ENCODE measurements around the gene KIAA1328.
"Not testable (repeated sequence)": the region's sequence is repeated elsewhere in the genome, so short reads cannot be mapped to it uniquely, and the experiment has no call there.

KIAA1328 gene

DNA sequence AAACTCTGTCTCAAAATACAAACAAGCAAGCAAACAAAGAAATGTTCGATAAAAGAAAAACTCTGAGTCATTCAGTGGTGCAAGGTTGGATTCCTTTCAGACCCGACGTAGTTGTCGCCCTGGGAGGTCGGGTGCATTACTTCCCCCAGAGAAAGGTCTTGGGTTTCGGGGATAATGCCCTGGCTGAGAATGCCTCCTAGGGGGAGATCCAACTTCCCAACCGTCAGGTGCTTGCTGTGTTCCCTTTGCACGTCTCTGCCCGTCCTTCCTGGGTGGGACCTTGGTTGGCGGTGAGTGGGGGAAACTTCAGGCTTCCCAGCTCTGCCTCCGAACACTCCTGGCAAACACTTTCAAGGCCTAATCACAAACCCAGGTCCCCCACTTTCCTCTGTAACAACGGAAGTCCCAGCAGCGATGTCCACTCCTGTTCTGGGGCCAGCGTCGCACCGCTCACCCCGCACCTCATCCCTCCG lies 734 bp upstream of the KIAA1328 start:
- peak; percentile 56 for DNase-seq

- peak; percentile 53 for DNase-seq
Observed at GRCh38 chr18:36829362-36830157, 633 bp downstream of the KIAA1328 start.

DNA sequence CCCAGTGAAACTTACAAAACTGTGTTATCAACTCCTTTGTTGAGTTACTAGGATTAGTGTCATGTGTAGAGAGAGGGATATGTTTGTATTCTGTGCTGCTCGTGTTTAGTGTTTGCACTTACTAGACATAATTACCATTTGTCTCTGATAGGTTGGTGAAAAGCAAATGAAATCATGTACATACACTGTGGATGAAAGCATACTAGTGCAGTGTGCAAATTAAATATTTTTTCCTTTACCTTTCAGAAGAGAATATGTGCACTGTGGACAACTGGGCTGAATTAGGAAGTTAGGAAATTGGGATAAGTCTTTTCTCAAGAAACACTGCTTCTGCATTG lies 1.2 kb downstream of the KIAA1328 start:
- DNase-seq, result no peak

DNA sequence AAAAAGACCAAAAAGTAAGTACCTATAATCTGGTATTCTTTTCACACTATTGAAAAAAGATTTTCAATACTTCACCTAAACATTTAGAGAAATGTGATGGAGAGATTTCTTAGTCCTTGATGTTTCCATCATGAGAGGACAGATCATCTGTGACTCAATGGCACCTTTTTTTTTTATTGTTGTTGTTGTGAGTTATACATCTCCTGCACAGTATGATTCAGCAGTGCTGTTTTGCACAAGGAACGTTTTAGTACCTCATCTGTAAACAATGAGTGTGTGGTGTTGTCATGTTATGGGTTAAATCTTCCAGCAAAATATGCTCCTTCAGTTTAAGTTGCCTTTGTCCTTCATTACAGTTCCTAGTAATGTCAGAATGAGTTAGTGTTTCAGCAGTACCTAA lies 2.2 kb downstream of the KIAA1328 start:
- no peak for DNase-seq

DNA sequence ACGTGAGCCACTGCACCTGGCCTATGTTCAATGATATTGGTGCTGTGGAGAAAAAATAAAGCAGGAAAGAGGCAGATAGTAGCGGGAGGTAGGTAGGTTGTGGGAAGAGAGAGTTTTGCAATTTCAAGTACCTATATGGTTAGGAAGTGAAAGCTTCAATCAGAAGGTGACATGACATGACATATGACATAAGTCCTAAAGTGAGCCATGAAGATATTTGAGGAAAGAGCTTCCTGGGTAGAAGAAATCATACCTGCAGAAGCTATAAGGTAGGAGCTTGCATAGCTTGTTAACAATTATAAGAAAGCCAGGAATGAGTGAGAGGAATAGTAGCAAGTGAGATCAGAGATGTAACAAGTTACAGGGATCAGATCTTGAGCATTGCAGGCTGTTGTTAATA lies 4.2 kb downstream of the KIAA1328 start:
- DNase-seq, result no peak

DNA sequence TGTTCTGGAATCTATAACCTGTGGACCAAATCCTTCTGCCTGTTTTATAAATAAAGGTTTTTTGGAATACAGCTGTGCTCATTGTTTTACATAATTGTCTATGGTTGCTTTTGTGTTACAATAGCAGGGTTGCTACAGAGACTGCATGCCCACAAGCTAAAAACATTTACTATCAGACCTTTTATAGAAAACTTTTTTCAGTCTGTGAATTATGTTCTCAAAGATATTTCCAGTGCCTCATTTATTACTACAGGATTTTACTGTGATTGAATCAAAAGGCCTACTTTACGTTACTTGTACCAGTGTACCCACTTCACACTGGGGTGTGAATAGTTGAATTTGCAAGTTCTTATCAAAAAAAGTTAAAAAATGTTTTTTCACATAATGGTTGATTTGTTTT lies 7.0 kb downstream of the KIAA1328 start:
- no peak for DNase-seq

DNA sequence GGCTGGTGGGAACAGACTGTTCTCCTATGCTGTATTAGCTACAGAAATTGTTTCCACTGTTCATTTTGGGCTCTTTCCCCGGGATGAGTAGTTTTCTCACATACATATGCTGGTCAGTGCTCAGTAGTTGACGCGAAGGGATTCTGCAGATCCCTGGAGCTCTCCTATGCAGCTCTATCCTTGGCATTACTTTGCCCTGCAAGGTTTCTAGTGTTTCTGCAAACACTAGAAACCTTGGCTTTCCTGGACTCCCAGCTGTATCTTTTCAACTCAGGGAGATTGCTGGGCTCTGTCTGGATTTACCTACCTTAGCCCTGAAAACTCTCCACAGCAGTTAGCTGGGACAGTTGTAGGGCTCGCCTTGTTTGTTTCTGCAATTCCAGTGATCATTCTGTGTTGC lies 10.9 kb downstream of the KIAA1328 start:
- no peak for DNase-seq

GRCh38 chr18:36843199-36843598 lies 14.3 kb downstream of the KIAA1328 start:
- no peak for DNase-seq

- no peak for DNase-seq
Observed at GRCh38 chr18:36843784-36844183, 14.9 kb downstream of the KIAA1328 start.

DNA sequence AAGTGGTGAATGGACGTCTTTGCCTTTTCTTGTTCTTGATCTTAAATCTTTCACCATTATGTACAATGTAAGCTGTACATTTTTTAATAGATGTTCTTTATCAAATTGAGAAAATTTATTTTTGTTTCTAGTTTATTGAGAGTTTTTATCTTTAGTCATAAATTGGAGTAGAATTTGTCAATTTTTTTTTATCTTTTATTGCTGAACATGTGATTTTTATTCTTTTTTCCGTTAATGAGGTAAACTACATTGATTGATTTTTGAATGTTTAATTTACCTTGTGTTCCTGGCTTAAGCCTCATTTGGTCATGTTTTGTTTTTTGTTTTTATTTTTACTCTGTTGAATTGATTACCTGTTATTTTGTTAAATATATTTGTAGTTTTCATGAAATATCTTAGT lies 19.7 kb downstream of the KIAA1328 start:
- DNase-seq, result no peak

DNA sequence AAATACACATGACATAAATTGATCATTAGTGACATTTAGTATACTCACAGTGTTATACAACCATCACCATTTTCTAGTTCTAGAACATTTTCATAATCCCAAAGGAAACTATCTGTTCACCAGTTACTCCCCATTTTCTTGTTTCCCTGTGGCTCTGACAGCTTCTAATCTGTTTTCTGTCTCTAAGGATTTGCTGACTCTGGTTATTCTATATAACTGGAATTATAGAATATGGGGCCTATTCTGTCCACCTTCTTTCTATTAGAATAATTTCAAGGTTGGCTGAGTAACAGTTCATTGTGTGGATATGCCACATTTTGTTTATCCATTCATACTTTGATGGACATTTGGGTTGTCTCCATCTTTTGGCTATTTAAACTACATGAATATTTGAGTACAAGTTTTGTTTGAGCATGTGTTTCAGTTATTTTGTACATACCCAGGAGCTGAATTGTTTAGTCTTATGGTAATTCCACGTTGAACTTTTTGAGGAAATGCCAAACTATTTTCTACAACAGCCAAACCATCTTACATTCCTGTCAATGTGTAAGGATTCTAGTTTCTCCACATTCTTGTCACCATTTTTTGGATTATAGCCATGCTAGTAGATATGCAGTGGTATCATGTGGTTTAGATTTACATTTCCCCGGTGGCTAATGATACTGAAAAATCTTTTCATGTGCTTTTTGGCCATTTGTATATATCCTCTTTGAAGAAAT lies 20.5 kb downstream of the KIAA1328 start:
- no peak for DNase-seq

- no peak for DNase-seq
Observed at GRCh38 chr18:36850527-36851201, 21.7 kb downstream of the KIAA1328 start.

DNA sequence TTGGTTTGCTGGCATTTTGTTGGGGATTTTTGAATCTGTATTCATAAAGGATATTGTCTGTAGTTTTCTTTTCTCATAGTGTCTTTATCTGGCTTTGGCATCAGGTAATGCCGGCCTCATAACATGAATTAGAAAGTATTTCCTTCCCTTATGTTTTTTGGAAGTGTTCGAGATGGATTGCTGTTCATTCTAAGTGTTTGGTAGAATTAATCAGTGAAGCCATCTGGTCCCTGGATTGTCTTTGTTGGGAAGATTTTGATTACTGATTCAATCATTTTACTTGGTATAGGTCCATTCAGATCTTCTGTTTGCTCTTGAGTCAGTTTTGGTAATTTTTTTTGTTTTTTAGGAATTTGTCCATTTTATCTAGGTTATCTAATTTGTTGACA lies 22.3 kb downstream of the KIAA1328 start:
- no peak for DNase-seq

GRCh38 chr18:36856815-36857214 lies 27.9 kb downstream of the KIAA1328 start:
- no peak for DNase-seq

GRCh38 chr18:36862182-36862581 lies 33.3 kb downstream of the KIAA1328 start:
- DNase-seq, result no peak

DNA sequence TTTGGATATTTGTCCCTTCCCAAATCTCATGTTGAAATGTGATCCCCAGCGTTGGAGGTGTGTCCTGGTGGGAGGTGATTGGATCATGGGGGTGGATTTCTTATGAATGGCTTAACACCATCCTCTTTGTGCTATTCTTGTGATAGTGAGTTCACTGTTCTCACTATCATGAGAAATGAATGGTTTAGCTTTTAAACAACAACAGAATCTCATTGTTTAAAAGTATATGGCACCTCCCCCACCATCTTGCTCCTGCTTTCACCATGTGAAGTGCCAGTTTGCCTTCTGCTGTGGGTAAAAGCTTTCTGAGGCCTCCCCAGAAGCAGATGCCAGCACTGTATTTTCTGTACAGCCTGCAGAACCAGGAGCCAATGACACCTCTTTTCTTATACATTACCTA lies 38.1 kb downstream of the KIAA1328 start:
- no peak for DNase-seq

DNA sequence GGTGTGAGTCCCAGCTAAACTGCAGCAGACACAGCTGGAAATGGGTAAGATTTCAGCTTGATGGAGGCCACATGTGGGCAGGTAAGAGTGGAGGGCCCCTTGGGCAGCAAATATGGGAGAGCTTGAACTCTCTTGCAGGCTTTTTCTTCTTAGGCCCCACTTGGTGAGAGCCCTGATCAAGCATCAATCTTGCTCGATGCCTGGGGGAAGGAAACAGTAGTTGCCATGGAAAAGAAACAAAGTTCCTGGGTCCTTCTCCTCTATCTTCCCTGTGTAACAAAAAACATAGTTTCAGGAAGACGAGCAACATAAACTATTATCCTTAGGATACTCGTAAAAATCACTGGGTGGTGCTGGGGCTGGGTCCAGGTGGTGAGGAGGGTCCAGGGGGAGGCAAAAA lies 42.9 kb downstream of the KIAA1328 start:
- DNase-seq, result no peak

DNA sequence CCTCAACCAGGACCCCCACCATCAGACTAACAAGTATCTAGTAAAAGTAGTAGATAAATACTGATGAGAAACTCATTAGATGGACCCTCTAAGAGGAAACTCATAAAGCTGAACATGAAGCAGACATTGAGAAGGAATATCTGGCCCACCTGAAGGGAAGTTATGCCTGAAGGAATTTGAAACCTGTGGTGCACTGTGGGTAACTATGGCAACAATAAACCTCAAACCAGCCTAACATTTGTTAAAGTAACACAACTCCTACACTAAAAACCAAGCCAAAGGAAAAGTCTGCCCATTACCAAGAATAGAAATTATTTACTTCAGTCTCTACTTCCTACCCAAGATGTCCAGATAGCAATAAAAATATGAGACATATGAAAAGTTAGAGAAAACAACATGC lies 43.4 kb downstream of the KIAA1328 start:
- DNase-seq, result no peak

- DNase-seq, result not testable (repeated sequence)
Observed at GRCh38 chr18:36873826-36874225, 44.9 kb downstream of the KIAA1328 start.

DNA sequence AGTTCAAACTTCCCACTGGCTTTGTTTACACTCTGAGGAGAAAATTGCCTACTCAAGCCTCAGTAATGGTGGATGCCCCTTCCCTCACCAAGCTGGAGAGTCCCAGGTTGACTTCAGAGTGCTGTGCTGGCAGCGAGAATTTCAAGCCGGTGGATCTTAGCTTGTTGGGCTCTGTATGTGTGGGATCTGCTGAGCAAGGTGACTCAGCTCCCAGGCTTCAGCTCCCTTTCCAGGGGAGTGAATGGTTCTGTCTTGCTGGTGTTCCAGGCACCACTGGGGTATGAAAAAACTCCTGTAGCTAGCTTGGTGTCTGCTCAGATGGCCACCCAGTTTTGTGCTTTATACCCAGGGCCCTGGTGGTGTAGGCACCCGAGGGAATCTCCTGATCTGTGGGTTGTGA lies 50.9 kb downstream of the KIAA1328 start:
- DNase-seq, result not testable (repeated sequence)

GRCh38 chr18:36885981-36886380 lies 57.1 kb downstream of the KIAA1328 start:
- DNase-seq, result no peak

GRCh38 chr18:36887114-36887513 lies 58.2 kb downstream of the KIAA1328 start:
- DNase-seq, result no peak

- no peak for DNase-seq
Observed at GRCh38 chr18:36887864-36888263, 58.9 kb downstream of the KIAA1328 start.

DNA sequence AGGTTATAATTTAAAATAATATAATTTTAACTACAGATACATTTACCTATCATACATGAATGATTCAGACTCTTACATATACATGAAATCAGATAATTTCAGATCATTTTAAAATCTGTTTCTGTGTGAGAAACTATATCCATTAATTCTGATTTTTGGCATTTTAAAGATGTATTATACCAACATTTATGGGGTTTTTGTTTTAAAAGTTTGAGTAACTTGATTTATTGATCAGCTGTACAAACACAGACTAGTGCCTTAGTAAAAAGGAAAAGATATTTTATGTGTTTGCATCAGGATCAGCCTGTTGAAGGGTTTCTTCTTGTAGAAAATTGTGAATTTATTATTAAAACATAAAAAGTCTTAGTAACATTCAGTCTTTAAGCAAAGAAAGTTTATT lies 59.9 kb downstream of the KIAA1328 start:
- no peak for DNase-seq

Measured in NCI-H82 (cell line).